GM21576 (cell line): Measurements from ENCODE around the gene USP3.

Experiments
- ATAC-seq: cut with Tn5 transposase; IDR thresholded peaks from one replicate; pipeline ENCODE4 v1.9.1; 2021; ENCODE audit warnings: mild to moderate bottlenecking, moderate library complexity; ENCODE audit not compliant: unreplicated experiment

Gene USP3

DNA sequence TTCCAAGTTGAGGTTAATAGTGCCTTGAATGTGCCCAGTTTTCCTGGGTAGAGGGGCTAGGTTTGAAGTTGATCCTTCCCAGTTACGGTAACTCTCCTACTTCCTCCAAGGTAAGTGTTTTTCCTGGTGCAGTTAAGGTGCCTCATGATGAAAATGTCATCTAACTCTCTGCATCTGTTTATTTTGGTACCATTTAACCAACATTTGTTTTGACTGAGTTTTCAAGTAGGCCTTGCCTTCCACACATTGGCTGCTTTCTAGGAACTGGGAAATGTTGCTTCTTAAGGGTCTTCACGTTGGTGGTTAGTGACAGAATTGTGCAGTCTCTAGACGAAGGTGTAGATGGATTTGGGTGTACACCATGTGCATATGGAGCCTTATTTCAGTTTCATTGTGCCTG lies 31.3 kb downstream of the USP3 start:
- no peak for ATAC-seq

DNA sequence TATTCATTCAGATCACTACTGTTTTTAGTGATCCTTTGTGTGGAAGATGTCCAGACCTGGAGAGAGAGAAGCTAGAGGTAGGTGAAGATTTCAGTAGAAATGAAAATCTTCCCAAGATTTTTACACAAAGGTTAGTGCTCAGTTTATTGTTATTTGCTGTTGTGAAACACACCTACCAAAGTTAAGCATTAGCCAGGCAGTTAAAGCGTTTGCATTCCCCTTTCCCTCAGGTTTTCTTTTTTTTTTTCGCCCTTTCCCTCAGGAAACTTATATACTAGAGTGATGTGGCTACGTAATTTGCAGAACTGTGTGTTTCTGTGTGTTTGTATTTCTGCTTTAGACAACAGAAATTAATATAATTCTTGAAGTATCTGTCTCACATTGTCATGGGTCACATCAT lies 34.5 kb downstream of the USP3 start:
- ATAC-seq = no peak

- no peak for ATAC-seq
Measured at GRCh38 chr15:63539521-63539920, 35.1 kb downstream of the USP3 start.

DNA sequence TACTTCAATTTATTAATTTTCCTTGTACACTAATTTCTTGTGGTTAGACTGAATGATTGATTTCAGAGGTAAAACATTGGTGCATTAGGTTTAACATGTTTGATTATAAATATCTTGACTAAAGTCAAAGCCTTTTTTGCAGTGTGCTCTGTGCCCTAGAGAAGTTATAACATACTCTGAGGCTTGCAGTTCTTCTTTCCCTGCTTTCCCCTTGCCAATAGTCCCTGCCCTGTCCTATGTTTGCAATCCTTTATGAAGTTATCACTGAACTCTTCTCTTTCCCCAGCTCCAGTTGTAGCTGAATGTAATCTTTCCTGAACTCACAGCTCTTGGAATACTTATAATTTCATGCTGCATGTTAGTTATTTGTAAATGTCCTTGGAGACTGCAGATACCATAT lies 35.6 kb downstream of the USP3 start:
- no peak for ATAC-seq

- no peak for ATAC-seq
Measured at GRCh38 chr15:63540449-63540848, 36.1 kb downstream of the USP3 start.

GRCh38 chr15:63544258-63545026 lies 40.0 kb downstream of the USP3 start:
- ATAC-seq = no peak

DNA sequence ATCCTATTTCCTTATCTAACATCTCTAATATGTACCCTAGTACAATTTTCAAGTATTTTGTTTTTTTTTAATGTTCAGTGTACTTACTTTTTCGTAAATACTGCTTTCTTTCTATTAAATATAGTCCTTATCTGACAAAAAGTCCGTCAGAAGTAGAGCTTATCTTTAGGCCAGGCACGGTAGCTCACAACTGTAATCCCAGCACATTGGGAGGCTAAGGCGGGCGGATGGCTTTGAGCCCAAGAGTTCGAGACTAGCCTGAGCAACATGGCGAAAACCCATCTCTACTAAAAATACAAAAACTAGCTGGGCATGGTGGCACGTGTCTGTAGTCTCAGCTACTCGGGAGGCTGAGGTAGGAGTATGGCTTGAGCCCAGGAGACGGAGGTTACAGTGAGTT lies 41.1 kb downstream of the USP3 start:
- ATAC-seq = no peak

GRCh38 chr15:63551400-63551799 lies 47.0 kb downstream of the USP3 start:
- no peak for ATAC-seq

DNA sequence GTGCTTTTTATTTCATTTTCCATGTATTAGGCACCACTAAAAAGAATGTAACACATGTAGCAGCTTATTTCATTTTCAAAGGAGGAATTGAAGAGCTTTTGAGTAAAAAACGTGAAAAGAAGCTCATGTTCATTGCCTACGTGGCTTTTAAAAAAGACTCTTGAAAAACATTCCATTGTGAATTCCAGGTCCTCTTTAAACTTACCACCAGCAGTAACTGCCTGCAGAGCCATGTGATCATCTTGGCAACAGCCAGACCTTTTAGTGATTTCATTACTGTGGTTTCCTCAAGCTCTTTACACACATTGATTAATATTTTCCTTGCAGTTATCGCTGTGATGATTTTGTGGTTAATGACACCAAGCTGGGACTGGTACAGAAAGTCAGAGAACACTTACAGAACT lies 49.0 kb downstream of the USP3 start:
- ATAC-seq = no peak

DNA sequence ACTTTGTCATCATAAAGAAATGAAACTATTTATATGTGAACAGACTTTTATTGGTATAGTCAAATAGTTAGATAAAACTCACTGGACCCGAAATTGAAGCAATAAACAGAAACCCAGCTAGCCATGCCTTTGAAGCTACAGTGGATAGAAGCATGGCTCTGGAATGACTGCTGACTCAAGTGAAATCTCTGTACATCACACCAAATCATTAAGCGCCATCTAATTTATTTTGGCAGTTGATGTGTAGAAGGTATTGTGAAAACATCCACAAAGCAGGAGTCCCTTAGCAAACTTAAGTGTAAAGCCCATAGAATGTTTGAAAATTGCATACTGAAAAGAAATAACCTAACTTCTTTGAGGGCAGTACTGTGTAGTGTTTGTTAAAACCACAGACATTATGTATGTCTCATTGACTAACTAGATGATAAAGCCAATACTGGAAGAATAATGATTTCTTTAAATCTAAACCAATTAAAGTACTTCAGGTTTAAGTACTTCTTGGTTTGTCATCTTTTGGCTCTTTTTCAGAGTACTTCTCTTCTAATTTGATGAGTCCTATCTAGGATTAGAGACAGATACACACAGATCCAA lies 50.0 kb downstream of the USP3 start:
- ATAC-seq = no peak

- ATAC-seq = no peak
Measured at GRCh38 chr15:63555507-63555906, 51.1 kb downstream of the USP3 start.

- ATAC-seq = no peak
Measured at GRCh38 chr15:63556246-63556645, 51.9 kb downstream of the USP3 start.

DNA sequence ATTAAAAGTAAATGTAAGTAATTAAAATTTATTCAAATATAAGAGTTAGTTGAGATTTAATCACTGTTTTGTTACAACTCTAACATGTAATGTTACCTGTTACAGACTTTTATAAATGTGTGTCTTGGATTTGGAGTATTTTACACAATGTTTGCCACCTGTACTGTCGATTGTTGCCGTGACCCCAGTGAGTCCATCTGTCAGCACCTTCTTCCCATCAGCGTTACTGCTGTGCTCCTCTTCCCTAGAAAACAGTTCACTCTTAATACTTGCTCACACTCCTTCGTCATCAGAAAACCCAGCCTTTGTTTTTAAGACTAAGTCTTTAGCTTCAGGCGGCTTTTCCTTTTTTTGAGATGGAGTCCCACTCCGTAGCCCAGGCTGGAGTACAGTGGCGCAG lies 52.3 kb downstream of the USP3 start:
- no peak for ATAC-seq

GRCh38 chr15:63559753-63560152 lies 55.4 kb downstream of the USP3 start:
- ATAC-seq = no peak

DNA sequence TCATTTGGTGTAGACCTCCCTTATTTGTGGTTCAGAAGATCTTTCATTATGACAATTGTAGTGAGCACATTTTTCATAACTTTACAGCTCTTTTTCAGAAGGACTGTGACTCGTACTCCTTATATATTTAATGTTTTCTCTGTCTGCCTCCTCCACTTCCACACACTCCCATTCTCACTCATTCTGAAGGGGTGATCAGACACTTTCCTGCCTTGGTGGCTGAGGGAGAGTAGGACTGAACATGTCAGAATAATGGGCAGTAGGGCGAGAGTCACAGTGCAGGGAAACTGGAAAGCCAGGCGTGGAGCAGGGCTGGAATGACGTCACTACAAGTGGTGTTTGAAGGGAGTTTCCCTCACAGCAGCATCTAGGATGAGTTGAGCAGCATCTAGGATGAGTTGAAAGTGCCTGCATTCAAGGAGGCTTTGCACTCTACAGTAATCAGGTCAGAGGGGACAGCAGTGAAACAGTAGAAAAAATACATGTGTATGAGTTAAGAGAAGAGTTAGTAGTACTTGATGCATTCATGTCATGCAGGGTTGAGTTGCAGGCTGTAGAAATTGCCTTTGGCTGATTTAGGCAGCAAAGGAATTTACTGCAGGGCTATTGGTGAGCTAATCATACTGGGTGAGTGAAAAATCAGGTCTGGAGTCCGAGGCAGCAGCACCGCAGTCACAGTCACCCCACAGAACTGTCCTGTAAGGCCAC lies 56.5 kb downstream of the USP3 start:
- ATAC-seq = no peak

DNA sequence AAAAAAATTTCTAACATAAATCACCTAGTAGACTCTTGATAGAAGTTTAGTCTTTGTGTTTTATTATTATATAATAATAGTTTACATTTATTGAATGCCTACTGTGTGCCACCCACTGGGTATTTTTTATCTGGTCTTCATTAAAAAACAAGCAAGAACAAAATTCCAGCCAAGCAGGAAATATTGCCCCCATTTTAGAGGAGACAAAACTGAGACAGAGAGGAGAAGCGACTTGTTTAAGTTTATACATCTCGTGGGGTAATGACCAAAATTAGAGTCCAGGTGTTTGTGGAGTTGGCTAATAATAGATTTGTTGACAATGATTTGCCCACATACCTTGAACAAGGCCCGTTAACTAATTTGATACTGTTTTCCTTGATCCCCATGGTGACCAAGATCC lies 59.7 kb downstream of the USP3 start:
- no peak for ATAC-seq

GRCh38 chr15:63565536-63566186 lies 61.3 kb downstream of the USP3 start:
- ATAC-seq = no peak

- no peak for ATAC-seq
Measured at GRCh38 chr15:63572749-63573464, 68.5 kb downstream of the USP3 start.

DNA sequence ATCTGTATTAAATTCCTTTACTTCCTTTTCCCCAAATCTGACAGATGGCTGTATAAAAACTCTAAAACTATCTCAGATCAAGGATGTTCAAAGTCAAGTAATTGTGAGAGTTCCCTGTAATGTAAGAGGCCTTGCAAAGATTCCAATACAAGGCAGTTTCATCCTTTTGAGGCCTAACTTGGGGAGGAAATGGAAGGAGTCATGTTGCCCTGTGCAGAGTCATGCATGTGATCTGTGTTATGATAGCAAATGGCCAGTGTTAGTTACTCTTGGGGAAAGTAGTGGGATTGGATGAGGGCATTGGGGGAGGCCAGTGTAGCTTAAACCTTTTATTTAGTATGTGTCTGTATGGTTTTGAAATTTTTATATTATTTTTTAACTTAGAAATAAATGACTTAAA lies 69.1 kb downstream of the USP3 start:
- ATAC-seq = no peak

GRCh38 chr15:63575312-63575711 lies 70.9 kb downstream of the USP3 start:
- ATAC-seq = no peak

- ATAC-seq = no peak
Measured at GRCh38 chr15:63576441-63576840, 72.0 kb downstream of the USP3 start.
